MM.1S (cell line): ENCODE measurements around the gene TPK1.

Experiments
- DNase-seq: peaks from one replicate; pipeline ENCODE4 v3.0.0-alpha.2; 2015
- H2AFZ ChIP-seq: fragments of 300-600 bp; sonication (generic); 2 replicates; pipeline ENCODE4 v1.6.0; 2016; ENCODE audit warnings: antibody characterized with exemption, low read length
- H3F3A ChIP-seq: fragments of 300-600 bp; sonication (generic); 2 replicates; pipeline ENCODE4 v1.6.1; 2016; ENCODE audit warnings: mild to moderate bottlenecking, antibody characterized with exemption, low read length, moderate library complexity, mixed read lengths; ENCODE audit not compliant: insufficient read depth
- H3K27ac ChIP-seq: fragments of 300-600 bp; sonication (generic); 2 replicates; pipeline ENCODE4 v1.5.1; 2016; ENCODE audit warnings: mild to moderate bottlenecking, low read length
- H3K27me3 ChIP-seq: fragments of 300-600 bp; sonication (generic); replicated peaks from 2 replicates; pipeline ENCODE4 v1.6.0; 2016; ENCODE audit warnings: low read length; ENCODE audit not compliant: insufficient read depth
- H3K36me3 ChIP-seq: fragments of 300-600 bp; sonication (generic); replicated peaks from 2 replicates; pipeline ENCODE4 v1.6.1; 2016; ENCODE audit warnings: mild to moderate bottlenecking, low read length, mixed read lengths; ENCODE audit not compliant: insufficient read depth
- H3K4me1 ChIP-seq: fragments of 300-600 bp; sonication (generic); 2 replicates; pipeline ENCODE4 v1.6.1; 2016; ENCODE audit warnings: low read length, mixed read lengths
- H3K4me2 ChIP-seq: fragments of 300-600 bp; sonication (generic); 2 replicates; pipeline ENCODE4 v1.6.0; 2016; ENCODE audit warnings: low read depth, low read length
- H3K4me3 ChIP-seq: fragments of 300-600 bp; sonication (generic); 2 replicates; pipeline ENCODE4 v1.5.1; 2016; ENCODE audit warnings: low read length, mixed read lengths
- H3K79me2 ChIP-seq: fragments of 300-600 bp; sonication (generic); 2 replicates; pipeline ENCODE4 v1.6.1; 2016; ENCODE audit warnings: mixed run types, low read length, mixed read lengths
- H3K9ac ChIP-seq: fragments of 300-600 bp; sonication (generic); 2 replicates; pipeline ENCODE4 v1.6.1; 2016; ENCODE audit warnings: low read length, mixed read lengths
- H3K9me2 ChIP-seq: fragments of 300-600 bp; sonication (generic); replicated peaks from 2 replicates; pipeline ENCODE4 v1.6.1; 2016; ENCODE audit warnings: mild to moderate bottlenecking, low read length, mixed read lengths; ENCODE audit not compliant: insufficient read depth
- H3K9me3 ChIP-seq: fragments of 300-600 bp; sonication (generic); replicated peaks from 2 replicates; pipeline ENCODE4 v1.6.1; 2016; ENCODE audit warnings: mild to moderate bottlenecking, low read length, mixed read lengths; ENCODE audit not compliant: insufficient read depth
- H4K20me1 ChIP-seq: fragments of 300-600 bp; sonication (generic); 2 replicates; pipeline ENCODE4 v1.6.1; 2016; ENCODE audit warnings: mild to moderate bottlenecking, low read length, moderate library complexity, mixed read lengths; ENCODE audit not compliant: insufficient read depth
- EZH2 ChIP-seq: fragments of 300-600 bp; sonication (generic); optimal IDR thresholded peaks from 2 replicates; pipeline ENCODE3; 2017; ENCODE audit warnings: low read depth, mild to moderate bottlenecking, antibody characterized with exemption, low read length, mixed read lengths
- EZH2phosphoT487 ChIP-seq: fragments of 300-600 bp; sonication (generic); IDR thresholded peaks from 2 replicates; pipeline ENCODE4 v1.6.1; 2018; ENCODE audit warnings: antibody characterized with exemption, low read length
- TF ChIP-seq, protein P1 (sequence below): fragments of 300-600 bp; sonication (generic); IDR thresholded peaks from 2 replicates; pipeline ENCODE4 v1.5.1; 2016; ENCODE audit warnings: antibody characterized with exemption, low read length, mixed read lengths

TPK1 gene

DNA sequence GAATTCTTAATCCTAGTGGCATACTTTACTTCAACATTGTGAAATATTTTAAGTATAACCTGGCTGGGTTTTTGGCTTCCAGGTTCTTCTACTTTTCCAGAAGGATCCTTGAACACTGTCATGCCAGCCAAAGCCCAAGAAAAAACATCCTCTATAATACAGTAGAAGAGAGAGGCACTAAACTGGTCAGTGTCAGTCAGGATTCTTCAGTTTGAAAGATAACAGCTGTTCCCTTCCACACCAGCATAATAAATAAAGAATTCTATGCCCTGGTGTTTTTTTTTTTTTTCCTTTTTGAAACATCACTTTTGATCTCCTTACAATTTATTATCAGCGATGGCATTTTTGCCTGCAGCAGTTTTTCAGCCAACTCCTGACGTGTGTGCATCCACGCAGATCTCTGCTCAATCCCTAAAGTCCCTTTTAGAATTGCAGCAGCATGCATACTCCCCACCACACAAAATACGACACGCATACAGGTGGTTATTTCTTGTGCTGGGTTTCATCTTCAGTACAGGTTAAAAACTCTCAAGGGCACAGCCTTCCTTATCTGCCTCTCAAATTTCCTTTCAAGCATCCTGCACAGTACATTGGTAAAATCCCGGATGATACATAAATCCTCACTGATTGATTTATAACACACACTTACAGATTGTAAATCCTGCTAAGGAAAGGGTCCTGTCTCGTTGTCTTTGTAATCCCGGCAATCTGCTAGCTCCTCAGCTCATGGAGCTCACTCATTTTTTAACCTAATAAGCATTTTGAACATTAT lies 100.2 kb downstream of the TPK1 start:
- TF ChIP-seq EZH2phosphoT487 (no peak), EZH2 (no peak)
- TF ChIP-seq, protein P1, sequence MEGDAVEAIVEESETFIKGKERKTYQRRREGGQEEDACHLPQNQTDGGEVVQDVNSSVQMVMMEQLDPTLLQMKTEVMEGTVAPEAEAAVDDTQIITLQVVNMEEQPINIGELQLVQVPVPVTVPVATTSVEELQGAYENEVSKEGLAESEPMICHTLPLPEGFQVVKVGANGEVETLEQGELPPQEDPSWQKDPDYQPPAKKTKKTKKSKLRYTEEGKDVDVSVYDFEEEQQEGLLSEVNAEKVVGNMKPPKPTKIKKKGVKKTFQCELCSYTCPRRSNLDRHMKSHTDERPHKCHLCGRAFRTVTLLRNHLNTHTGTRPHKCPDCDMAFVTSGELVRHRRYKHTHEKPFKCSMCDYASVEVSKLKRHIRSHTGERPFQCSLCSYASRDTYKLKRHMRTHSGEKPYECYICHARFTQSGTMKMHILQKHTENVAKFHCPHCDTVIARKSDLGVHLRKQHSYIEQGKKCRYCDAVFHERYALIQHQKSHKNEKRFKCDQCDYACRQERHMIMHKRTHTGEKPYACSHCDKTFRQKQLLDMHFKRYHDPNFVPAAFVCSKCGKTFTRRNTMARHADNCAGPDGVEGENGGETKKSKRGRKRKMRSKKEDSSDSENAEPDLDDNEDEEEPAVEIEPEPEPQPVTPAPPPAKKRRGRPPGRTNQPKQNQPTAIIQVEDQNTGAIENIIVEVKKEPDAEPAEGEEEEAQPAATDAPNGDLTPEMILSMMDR = no peak
- Histone ChIP-seq H4K20me1 (no peaks in the 10 kb centered on the region), H3K9me2 (no peaks in the 10 kb centered on the region), H3K36me3 (no peaks in the 10 kb centered on the region), H3K79me2 (no peaks in the 10 kb centered on the region), H3F3A (no peaks in the 10 kb centered on the region), H3K27me3 (no peaks in the 10 kb centered on the region), H3K4me3 (no peak overlapping the region), H2AFZ (no peak overlapping the region), H3K4me2 (no peak overlapping the region), H3K9ac (no peak overlapping the region), H3K4me1 (no peaks in the 10 kb centered on the region), H3K27ac (no peak overlapping the region), H3K9me3 (no peaks in the 10 kb centered on the region)
- DNase-seq = no peak

DNA sequence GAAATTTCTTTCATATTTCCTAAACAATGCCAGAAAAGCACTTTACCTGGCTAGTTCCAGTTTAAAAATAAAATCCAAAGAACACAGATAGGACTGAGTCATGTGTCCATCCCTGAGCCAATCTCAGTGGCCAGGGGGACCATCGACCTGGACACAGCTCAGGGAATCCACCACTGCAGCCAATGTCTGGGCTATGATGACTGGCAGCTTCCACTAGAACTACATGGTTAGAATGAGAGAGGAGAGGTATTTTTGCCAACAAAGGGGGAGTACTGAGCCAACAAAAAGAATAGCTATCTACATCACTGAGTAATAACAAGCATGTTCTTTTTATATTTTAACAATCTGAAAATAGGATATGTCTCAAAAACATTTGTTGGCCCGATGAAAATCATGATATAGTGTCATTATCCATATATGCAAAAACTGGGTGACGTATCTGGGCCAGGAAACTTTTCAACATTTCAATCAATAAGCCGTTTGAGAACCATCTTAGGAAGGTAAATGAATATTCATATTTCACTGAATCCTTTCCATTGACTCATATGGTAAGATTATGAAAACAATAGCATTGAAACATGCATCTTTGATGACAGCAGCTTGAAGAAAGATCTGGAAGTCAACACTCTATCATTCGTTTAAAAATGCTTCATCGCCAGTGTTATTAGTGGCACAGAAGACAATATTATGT lies 104.0 kb downstream of the TPK1 start:
- Histone ChIP-seq H3K4me1 (no peaks in the 10 kb centered on the region), H3K79me2 (no peaks in the 10 kb centered on the region), H3K9me2 (no peaks in the 10 kb centered on the region), H3K36me3 (no peaks in the 10 kb centered on the region), H3K27ac (no peak overlapping the region), H3K4me3 (no peak overlapping the region), H3F3A (no peaks in the 10 kb centered on the region), H4K20me1 (no peaks in the 10 kb centered on the region), H3K27me3 (no peaks in the 10 kb centered on the region), H2AFZ (no peak overlapping the region), H3K4me2 (no peak overlapping the region), H3K9ac (no peak overlapping the region), H3K9me3 (no peaks in the 10 kb centered on the region)
- no peak for DNase-seq
- TF ChIP-seq EZH2 (no peak), EZH2phosphoT487 (no peak)
- TF ChIP-seq, protein P1 = no peak

DNA sequence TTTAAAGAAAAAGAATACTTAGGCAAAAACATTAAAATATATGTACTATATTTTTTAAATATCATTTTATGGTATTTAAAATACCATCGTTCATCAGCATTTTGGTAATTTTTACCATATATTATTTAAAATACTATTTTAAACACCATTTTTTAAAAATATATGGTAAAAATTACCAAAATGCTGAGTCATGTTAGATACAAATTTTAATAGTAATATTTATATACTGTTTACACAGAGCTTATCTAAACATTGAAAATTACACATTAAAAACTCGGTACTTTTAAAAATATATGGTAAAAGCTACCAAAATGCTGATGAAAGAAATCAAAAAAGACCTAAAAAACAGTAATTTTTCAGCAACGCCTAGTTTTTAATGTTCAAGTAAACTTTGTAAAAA lies 105.6 kb downstream of the TPK1 start:
- H3K79me2 ChIP-seq = no peaks in the 10 kb centered on the region
- TF ChIP-seq, protein P1 = no peak
- TF ChIP-seq EZH2 (no peak), EZH2phosphoT487 (no peak)

More for the DNA sequence above, 105.6 kb downstream of the TPK1 start:
- H3K4me1 ChIP-seq = no peaks in the 10 kb centered on the region
- no peak overlapping the region for H3K27ac ChIP-seq
- H3K9me2 ChIP-seq = no peaks in the 10 kb centered on the region
- no peaks in the 10 kb centered on the region for H3K27me3 ChIP-seq
- no peaks in the 10 kb centered on the region for H3K9me3 ChIP-seq
- H3F3A ChIP-seq = no peaks in the 10 kb centered on the region
- no peak overlapping the region for H2AFZ ChIP-seq
- H3K9ac ChIP-seq = no peak overlapping the region
- DNase-seq = no peak
- H4K20me1 ChIP-seq = no peaks in the 10 kb centered on the region
- H3K4me2 ChIP-seq = no peak overlapping the region
- H3K36me3 ChIP-seq = no peaks in the 10 kb centered on the region
- H3K4me3 ChIP-seq = no peak overlapping the region
